K562 (cell line): ENCODE measurements around the gene TSPAN16. TPM values are rescaled to one million over a fixed set of nuclear protein-coding genes. Genes with fewer than 3 reads are reported as not detected.

Source experiments
- BCL6 ChIP-seq: fragments of 250-450 bp; sonication (Bioruptor Pico); IDR thresholded peaks from 2 replicates; pipeline ENCODE4 v1.4.0; 2020
- DNMT1 ChIP-seq: fragments of 450-650 bp; IDR thresholded peaks from 2 replicates; pipeline ENCODE4 v1.6.1; 2016; ENCODE audit warnings: antibody characterized with exemption, mild to moderate bottlenecking
- HDAC2 ChIP-seq: fragments of 450-650 bp; IDR thresholded peaks from 2 replicates; pipeline ENCODE4 v1.6.1; 2016; ENCODE audit warnings: mild to moderate bottlenecking
- HMG20B ChIP-seq: fragments of 250-450 bp; sonication (Bioruptor Pico); IDR thresholded peaks from 2 replicates; pipeline ENCODE4 v1.5.0; 2021; ENCODE audit warnings: mild to moderate bottlenecking
- NBN ChIP-seq: fragments of 450-650 bp; IDR thresholded peaks from 2 replicates; pipeline ENCODE4 v1.6.1; 2016; ENCODE audit warnings: low read depth, mild to moderate bottlenecking
- NFIX ChIP-seq: fragments of 250-450 bp; sonication (Bioruptor Pico); IDR thresholded peaks from 2 replicates; pipeline ENCODE4 v1.4.0; 2020; ENCODE audit warnings: low read depth, mild to moderate bottlenecking, moderate library complexity
- PML ChIP-seq: IDR thresholded peaks from 2 replicates; pipeline ENCODE4 v1.6.1; 2012; ENCODE audit warnings: low read length, inconsistent platforms
- POLR2B ChIP-seq: fragments of 450-650 bp; IDR thresholded peaks from 2 replicates; pipeline ENCODE4 v1.6.1; 2018; ENCODE audit warnings: low read depth; ENCODE audit not compliant: partially characterized antibody
- RBM17 ChIP-seq: fragments of 200-400 bp; formaldehyde crosslinking; IDR thresholded peaks from 2 replicates; pipeline ENCODE4 v1.6.1; 2017; ENCODE audit warnings: low read depth, mild to moderate bottlenecking, low read length, borderline replicate concordance
- SMAD2 ChIP-seq: fragments of 150-350 bp; IDR thresholded peaks from 2 replicates; pipeline ENCODE4 v1.6.1; 2014; ENCODE audit warnings: low read depth, mild to moderate bottlenecking, low read length
- ZC3H11A ChIP-seq: IDR thresholded peaks from 2 replicates; pipeline ENCODE4 v1.6.1; 2012; ENCODE audit warnings: low read depth, low read length, improper control_type of control experiment
- ZNF3 ChIP-seq: fragments of 250-450 bp; sonication (Bioruptor Pico); IDR thresholded peaks from 2 replicates; pipeline ENCODE4 v1.5.0; 2021; ENCODE audit warnings: mild to moderate bottlenecking, moderate library complexity
- ZNF311 ChIP-seq: fragments of 250-450 bp; sonication (Bioruptor Pico); IDR thresholded peaks from 2 replicates; pipeline ENCODE4 v1.4.0; 2020; ENCODE audit warnings: mild to moderate bottlenecking, moderate library complexity
- ZNF785 ChIP-seq: fragments of 250-450 bp; sonication (Bioruptor Pico); IDR thresholded peaks from 2 replicates; pipeline ENCODE4 v1.4.0; 2020; ENCODE audit warnings: mild to moderate bottlenecking
- polyA plus RNA-seq, 8 experiments: library from polyadenylated mRNA; depleted of rRNA in 4 of 8; stranded (reverse) in 5 of 8; unstranded in 3 of 8; fragments of >200 nt; fragmentation: Nextera tagmentation in 2 of 8; fragmentation: Illumina TruSeq in 1 of 8; extraction: Ambion mirVana in 2 of 8; extraction: Trizol in 1 of 8; gene quantifications; 2 replicates each; pipeline versions ENCODE4 v1.2.1 to v1.2.3, GENCODE V29; 2011 to 2014; ENCODE audit warnings: inconsistent platforms in 1 of 8, missing spikeins in 1 of 8
- total RNA-seq, 7 experiments: library from RNA; depleted of rRNA in 6 of 7; stranded (reverse); fragments of >200 nt in 6 of 7; fragmentation: Illumina TruSeq in 2 of 7; extraction: Trizol in 2 of 7; gene quantifications; 2 replicates each; pipeline versions ENCODE4 v1.2.1 to v1.2.3, GENCODE V29; 2011 to 2021; ENCODE audit warnings: low replicate concordance in 1 of 7
- TF ChIP-seq, protein P1 (sequence below): sonication (generic); formaldehyde crosslinking; IDR thresholded peaks from 2 replicates; pipeline ENCODE4 v1.9.0; 2022; ENCODE audit warnings: mild to moderate bottlenecking, missing genetic modification reagents
- TF ChIP-seq, protein P2 (sequence below): fragments of 450-650 bp; IDR thresholded peaks from 2 replicates; pipeline ENCODE4 v1.6.1; 2018; ENCODE audit warnings: mild to moderate bottlenecking, low read depth; ENCODE audit not compliant: partially characterized antibody
- TF ChIP-seq, protein P3 (sequence below): fragments of 250-450 bp; sonication (Bioruptor Pico); IDR thresholded peaks from 2 replicates; pipeline ENCODE4 v1.8.0; 2021; ENCODE audit warnings: mild to moderate bottlenecking, moderate library complexity
- TF ChIP-seq, protein P4 (sequence below): fragments of 450-650 bp; IDR thresholded peaks from 2 replicates; pipeline ENCODE4 v1.6.1; 2016; ENCODE audit warnings: antibody characterized with exemption

The TSPAN16 gene
- total and polyA plus RNA-seq, 9 of the 15 experiments (the other 6 are each of a cell fraction or from before 2014, with no cell fraction given), result not detected

DNA sequence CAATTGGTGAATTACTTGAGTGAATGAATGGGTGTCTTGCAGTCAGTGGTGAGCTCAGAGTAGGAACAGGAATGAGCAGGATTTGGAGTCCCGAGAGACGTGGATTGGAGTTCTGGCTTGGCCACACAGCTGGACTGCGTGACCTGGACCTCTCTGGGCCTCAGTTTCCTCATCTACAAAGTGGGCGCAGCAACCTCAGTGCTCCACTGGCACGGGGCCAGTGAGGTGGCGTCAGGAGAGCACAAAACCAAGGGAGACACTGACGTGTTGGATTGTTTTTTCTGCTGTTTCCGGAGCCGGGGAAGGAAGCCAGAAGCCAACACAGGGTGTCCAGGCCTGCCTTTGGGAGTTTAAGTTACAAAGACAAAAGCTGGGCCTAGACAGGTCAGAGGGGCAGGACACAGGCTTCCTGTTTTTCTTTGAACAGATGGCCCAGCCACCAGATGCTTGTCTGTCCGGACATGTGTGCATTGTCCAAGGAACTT lies 27.1 kb upstream of the TSPAN16 start (continued):
- TF ChIP-seq ZC3H11A (no peak), ZNF311 (CRISPR knock-in tag) (no peak), NFIX (peak; percentile 6; the same call in 1 of the 2 replicates), HMG20B (CRISPR knock-in tag) (no peak), ZNF3 (no peak), RBM17 (no peak), POLR2B (no peak), NBN (no peak), PML (peak; percentile 62), ZNF785 (CRISPR knock-in tag) (no peak), BCL6 (CRISPR knock-in tag) (no peak), SMAD2 (no peak), HDAC2 (peak; percentile 81; the same call in 1 of the 2 replicates), DNMT1 (no peak)
- TF ChIP-seq, protein P1, sequence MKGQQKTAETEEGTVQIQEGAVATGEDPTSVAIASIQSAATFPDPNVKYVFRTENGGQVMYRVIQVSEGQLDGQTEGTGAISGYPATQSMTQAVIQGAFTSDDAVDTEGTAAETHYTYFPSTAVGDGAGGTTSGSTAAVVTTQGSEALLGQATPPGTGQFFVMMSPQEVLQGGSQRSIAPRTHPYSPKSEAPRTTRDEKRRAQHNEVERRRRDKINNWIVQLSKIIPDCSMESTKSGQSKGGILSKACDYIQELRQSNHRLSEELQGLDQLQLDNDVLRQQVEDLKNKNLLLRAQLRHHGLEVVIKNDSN (CRISPR knock-in tag), result no peak
- TF ChIP-seq, protein P2, sequence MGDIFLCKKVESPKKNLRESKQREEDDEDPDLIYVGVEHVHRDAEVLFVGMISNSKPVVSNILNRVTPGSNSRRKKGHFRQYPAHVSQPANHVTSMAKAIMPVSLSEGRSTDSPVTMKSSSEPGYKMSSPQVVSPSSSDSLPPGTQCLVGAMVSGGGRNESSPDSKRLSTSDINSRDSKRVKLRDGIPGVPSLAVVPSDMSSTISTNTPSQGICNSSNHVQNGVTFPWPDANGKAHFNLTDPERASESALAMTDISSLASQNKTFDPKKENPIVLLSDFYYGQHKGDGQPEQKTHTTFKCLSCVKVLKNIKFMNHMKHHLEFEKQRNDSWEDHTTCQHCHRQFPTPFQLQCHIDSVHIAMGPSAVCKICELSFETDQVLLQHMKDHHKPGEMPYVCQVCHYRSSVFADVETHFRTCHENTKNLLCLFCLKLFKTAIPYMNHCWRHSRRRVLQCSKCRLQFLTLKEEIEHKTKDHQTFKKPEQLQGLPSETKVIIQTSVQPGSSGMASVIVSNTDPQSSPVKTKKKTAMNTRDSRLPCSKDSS, result no peak
- TF ChIP-seq, protein P3, sequence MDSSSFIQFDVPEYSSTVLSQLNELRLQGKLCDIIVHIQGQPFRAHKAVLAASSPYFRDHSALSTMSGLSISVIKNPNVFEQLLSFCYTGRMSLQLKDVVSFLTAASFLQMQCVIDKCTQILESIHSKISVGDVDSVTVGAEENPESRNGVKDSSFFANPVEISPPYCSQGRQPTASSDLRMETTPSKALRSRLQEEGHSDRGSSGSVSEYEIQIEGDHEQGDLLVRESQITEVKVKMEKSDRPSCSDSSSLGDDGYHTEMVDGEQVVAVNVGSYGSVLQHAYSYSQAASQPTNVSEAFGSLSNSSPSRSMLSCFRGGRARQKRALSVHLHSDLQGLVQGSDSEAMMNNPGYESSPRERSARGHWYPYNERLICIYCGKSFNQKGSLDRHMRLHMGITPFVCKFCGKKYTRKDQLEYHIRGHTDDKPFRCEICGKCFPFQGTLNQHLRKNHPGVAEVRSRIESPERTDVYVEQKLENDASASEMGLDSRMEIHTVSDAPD (CRISPR knock-in tag), result no peak
- TF ChIP-seq, protein P4, sequence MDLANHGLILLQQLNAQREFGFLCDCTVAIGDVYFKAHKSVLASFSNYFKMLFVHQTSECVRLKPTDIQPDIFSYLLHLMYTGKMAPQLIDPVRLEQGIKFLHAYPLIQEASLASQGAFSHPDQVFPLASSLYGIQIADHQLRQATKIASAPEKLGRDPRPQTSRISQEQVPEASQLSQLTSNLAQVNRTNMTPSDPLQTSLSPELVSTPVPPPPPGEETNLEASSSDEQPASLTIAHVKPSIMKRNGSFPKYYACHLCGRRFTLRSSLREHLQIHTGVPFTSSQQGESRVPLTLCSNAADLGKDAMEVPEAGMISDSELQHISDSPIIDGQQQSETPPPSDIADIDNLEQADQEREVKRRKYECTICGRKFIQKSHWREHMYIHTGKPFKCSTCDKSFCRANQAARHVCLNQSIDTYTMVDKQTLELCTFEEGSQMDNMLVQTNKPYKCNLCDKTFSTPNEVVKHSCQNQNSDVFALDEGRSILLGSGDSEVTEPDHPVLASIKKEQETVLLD, result no peak
